ENCODE data around the gene EWSR1.

DNA sequence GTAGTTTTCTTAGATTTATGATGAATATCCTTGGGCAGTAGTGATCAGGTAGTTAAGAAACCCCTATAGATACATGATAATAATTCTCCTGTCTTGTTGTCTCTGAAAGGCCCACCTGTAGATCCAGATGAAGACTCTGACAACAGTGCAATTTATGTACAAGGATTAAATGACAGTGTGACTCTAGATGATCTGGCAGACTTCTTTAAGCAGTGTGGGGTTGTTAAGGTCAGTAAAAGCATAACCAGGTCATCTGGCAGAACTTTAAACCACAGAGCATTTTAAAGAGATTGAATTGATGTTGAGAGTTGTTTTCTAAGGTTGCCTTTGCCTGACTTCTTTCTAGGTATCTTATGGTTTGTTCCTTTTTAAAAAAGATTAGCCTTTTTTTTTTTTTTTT lies 24.3 kb downstream of the EWSR1 start:
- TF ChIP-seq, protein P1, sequence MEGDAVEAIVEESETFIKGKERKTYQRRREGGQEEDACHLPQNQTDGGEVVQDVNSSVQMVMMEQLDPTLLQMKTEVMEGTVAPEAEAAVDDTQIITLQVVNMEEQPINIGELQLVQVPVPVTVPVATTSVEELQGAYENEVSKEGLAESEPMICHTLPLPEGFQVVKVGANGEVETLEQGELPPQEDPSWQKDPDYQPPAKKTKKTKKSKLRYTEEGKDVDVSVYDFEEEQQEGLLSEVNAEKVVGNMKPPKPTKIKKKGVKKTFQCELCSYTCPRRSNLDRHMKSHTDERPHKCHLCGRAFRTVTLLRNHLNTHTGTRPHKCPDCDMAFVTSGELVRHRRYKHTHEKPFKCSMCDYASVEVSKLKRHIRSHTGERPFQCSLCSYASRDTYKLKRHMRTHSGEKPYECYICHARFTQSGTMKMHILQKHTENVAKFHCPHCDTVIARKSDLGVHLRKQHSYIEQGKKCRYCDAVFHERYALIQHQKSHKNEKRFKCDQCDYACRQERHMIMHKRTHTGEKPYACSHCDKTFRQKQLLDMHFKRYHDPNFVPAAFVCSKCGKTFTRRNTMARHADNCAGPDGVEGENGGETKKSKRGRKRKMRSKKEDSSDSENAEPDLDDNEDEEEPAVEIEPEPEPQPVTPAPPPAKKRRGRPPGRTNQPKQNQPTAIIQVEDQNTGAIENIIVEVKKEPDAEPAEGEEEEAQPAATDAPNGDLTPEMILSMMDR (IDR thresholded peaks at IDR 0.05; ENCODE audit: extremely low read depth in 1 of 2, insufficient read depth in 1 of 2, low read depth in 1 of 2, low read length in 2 of 2) = no peak
- no peak for TF ChIP-seq POLR2A (IDR thresholded peaks at IDR 0.05; ENCODE audit: low read depth, low read length)
- TF ChIP-seq EZH2 (IDR thresholded peaks at IDR 0.05; ENCODE audit: borderline replicate concordance, low read depth, low read length, severe bottlenecking) = no peak
- TF ChIP-seq POLR2AphosphoS5 (IDR thresholded peaks at IDR 0.05; ENCODE audit: insufficient read depth, low read depth, low read length) = no peak
- no peak for TF ChIP-seq MYC (IDR thresholded peaks at IDR 0.05; ENCODE audit: low read depth, low read length)
- TF ChIP-seq, protein P2, sequence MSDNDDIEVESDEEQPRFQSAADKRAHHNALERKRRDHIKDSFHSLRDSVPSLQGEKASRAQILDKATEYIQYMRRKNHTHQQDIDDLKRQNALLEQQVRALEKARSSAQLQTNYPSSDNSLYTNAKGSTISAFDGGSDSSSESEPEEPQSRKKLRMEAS (IDR thresholded peaks at IDR 0.05; ENCODE audit: insufficient read depth, insufficient read length) = no peak

Measured in endothelial cell of umbilical vein (primary cell).